HL-60/S4 treated with phorbol 12-myristate 13-acetate at 8.2 ng/mL for 4 days and 3 days (cell line): ENCODE results near the gene CCNYL1.

Source experiments
- in situ Hi-C: fragments of 300-500 bp; cut with MboI; formaldehyde crosslinking; loops from 2 replicates; pipeline ENCODE4 v1.15.0; 2022; ENCODE audit warnings: low sequenced_read_pairs

The CCNYL1 gene

GRCh38 chr2:207763303-207763917 lies 52.0 kb downstream of the CCNYL1 start:
- in situ Hi-C loops = no loop called here

DNA sequence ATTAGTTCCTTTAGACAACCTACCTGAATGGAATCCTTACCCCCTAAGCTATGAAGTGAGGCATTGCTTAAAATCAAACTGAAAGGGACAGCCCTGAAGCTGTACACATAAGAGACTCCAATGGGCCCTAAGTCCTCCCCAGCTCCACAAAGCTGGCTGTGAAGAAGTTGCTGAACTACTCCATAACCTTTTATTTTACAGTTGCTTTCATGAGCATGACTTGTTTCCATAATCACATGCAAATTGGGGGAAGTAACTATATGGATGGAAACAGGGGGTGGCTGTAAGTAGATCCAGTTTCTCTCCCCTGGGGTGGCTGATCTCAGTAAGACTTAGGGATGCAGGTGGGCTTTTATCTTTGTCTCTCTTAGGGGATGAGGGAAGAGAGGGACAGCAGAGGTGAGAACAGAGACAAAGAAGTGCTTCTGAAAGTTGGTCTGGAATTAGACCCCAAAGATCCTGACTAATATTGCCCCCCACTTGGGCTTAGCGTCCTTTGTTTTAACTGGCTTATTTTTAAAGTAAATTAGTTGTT lies 52.7 kb downstream of the CCNYL1 start:
- in situ Hi-C loops = no loop called here

GRCh38 chr2:207765547-207765946 lies 54.1 kb downstream of the CCNYL1 start:
- in situ Hi-C loops = no loop called here

DNA sequence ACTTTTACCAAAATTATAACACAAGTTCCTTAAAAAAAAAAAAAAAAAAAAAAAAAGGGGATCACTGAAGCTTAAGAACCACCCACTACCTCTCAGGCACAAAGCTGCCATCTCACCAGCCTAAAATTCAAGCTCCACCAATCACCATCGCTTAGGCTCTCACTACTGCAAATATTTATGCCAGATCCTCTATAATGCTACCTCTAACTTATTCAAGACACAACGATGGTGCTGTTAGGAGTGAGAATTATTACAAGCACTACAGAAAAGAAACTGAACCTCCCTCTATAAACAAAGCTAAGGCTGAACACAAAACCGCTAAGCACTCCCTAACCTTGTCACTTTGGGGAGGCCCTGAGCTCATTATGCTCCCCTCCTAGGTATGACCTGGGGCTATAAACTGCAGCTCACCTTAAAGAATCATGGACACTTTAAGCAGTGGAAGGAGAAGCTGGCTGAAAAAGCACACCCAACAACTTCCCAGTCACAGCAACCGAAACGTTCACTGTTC lies 54.7 kb downstream of the CCNYL1 start:
- in situ Hi-C loops = no loop called here

DNA sequence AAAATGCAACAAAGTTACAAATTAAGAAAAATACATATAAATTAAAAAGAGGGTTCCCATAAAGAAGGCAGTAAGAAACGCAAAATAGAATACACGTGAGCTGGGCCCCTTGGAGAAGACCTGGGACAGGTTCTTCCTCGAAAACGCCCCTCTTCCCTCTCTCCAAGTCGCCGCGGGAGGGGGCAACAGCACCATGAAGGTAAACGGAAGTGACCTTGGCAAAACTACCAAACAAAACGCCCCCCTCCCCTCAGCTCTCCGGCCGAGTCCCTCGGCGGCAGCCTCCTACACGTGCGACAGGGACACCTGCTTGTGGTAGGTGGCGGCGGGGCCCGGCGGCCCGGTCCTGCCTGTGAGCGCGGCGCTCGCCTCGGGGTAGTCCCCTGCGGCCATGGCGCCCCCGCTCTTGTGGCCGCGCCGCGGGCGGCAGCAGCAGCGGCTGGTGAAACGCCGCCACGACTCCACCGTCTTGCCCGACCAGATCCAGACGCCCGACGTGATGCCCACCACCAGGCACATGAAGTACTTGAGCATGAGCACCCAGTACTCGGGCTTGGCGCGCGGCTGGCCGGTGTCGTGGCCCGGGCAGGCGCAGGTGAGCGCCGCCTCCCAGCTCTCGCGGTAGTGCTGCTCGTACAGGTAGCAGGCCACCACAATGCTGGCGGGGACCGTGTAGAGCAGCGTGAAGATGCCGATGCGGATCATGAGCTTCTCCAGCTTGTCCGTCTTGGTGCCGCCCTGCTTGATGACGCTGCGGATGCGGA lies 55.4 kb downstream of the CCNYL1 start:
- in situ Hi-C loops = no loop called here

DNA sequence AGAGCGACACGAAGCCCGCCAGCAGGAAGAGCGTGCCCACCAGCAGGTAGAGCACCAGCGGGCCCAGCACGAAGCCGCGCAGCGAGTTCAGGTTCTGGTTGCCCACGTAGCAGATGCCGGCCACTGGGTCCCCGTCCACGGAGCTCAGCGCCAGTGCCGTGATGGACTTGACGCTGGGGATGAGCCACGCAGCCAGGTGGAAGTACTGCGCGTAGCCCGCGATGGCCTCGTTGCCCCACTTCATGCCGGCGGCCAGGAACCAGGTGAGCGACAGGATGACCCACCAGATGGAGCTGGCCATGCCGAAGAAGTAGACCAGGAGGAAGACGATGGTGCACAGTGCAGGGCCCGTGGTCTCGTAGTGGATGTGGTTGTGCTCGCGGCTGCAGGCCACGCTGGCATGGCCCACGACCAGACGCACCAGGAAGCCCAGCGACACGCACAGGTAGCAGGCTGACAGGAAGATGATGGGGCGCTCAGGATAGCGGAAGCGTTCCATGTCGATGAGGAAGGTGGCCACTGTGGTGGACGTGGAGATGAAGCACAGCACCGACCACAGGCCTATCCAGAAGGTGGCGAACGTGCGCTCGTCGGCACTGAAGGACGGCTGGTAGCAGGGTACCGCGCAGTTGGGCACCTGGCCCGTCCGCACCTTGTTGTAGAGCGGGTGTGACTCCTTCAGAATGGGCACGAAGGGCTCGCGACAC lies 56.2 kb downstream of the CCNYL1 start:
- in situ Hi-C loops = no loop called here

GRCh38 chr2:207768168-207768865 lies 56.9 kb downstream of the CCNYL1 start:
- in situ Hi-C loops = no loop called here

DNA sequence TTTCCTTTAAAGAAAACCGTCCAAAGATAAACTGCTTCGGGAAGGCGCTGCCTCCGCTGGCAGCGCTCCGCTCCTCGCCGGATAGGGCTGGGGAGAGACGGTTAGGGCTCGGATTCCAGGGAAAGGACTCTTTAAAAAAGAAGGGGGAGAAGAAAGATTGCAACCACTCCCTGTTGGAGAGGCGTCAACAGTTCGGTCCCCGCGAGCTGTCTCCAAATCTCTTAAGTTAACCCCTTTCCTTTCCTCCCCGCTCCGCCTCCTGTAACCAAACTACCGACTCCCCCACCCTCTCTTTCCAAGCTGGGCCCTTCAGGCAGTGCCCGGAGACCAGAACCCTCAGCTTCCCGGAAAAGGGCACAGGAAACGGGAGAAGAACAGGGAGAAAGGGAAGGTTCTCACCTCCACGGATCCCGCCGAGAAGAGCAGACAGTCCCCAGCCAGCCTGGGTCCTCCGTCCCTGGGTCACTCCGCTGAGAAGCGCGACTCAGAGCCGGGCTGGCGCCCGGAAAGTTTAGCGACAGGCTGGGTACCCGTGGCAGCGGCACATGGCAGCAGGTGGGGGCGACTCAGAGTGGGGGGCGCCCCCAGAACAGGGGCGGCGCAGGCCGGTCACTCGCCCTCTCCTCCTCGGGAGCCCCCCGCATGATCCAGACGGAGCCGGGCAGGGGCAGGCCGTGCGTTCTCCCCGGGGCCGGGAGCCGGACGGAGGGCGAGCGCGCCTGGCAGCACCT lies 57.6 kb downstream of the CCNYL1 start:
- in situ Hi-C loops = no loop called here

GRCh38 chr2:207770602-207771404 lies 59.4 kb downstream of the CCNYL1 start:
- in situ Hi-C loops = no loop called here

GRCh38 chr2:207771421-207771820 lies 60.0 kb downstream of the CCNYL1 start:
- in situ Hi-C loops = no loop called here

- in situ Hi-C loops = no loop called here
These were observed 60.8 kb downstream of the CCNYL1 start for GRCh38 chr2:207772081-207772843.

GRCh38 chr2:207772844-207773205 lies 61.4 kb downstream of the CCNYL1 start:
- in situ Hi-C loops = no loop called here

GRCh38 chr2:207775473-207775872 lies 64.0 kb downstream of the CCNYL1 start:
- in situ Hi-C loops = no loop called here

DNA sequence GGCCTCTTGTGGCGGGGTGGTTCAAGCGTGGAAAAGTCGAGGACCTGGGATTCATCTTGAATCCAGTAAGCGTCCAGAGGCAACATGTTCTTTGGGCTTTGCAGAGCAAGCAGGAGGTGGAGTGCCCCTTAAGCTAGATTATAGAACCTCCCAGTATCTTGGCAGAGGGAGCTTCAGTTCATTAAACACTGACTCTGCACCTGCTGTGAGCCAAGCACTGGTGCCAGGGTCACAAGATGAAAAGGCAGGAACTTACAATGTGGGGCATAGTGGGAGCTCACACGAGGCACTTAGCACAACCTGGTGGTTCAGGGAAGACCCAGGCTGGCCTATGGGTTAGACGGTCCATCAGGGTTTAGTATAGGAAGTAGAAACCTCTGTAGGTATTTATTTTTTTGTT lies 65.7 kb downstream of the CCNYL1 start:
- in situ Hi-C loops = no loop called here

DNA sequence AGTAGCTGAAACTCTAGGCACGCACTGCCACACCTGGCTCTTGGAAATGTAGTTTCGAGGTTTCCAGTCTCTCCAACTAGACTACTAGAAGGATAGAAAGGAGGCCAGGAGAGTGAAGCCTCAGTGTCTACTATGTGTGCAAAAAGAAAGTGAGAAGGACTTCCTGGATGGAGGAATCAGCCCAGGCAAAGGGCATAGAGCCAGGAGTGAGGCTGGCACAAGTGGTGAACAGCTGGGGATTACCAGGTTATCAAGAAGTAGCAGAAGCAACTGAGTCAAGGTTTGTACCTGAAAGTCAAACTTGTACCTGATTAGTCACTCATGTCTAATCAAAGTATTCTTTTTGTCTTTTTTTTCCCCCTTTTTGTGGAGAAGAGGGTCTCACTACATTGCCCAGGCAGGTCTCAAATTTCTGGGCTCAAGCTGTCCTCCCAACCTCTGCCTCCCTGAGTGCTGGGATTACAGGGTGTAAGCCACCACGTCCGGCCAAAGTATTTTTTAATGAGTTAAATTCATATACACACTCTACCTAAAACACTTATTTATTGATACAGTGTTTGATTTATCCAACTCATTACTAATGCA lies 67.0 kb downstream of the CCNYL1 start:
- in situ Hi-C loops = no loop called here

- in situ Hi-C loops = no loop called here
These were observed 68.1 kb downstream of the CCNYL1 start for GRCh38 chr2:207779523-207779922.

DNA sequence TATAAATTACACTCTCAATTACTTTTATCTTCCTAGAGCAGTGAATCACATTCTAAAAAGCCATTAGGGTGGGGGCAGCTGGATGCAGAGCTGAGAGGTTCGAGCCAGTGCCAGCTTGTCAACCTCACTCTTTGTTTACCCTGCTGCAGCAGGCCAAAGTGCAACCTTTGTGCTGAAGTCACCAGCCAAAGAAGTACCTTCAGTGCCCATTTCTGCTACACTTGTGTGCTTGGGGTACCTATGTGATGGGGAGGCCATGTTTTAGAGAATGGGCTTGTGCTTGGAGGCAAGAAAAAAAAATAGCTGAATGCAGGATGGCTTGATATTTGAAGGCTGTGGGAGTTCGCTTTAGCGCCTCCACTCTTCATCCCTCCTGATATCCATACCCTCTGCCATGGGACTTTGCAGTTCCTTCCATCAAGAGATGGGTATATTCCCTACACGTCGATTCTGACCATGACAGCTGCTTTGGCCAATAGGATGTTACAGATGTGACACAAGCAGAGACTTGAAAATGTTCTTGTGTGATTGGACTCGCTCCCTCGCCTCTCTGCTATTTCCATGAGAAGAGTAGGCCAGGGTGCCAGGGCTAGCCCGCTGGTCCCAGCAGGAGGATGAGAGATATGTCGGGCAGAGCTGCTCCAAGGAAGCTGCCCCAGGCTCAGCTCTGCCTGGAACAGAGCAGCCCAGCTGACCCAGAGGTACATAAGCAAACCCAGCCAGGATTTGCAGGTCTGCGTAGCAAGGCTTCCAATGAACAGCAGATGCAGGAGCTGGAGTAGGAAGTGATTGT lies 71.0 kb downstream of the CCNYL1 start:
- in situ Hi-C loops = no loop called here

DNA sequence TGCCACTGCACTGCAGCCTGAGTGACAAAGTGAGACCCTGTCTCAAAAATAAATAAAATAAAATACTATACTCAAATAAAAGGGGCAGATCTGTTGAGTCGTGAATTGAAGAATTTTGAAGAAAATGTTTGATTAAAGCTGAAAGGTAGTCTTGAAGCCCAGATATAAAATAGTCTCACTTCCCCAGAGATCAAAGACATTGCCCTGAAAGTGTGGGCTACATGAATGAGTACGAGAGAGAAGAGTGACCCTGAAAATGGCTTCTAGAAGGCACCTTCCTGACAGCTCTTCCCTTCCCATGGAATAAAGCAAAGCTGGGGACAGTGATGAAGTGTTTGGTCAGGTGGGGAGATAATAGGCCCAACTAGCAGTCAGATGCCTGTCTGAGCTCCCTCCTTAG lies 72.1 kb downstream of the CCNYL1 start:
- in situ Hi-C loops = no loop called here
